SJSA1 (cell line): ENCODE data around the gene CCDC30. TPM values are rescaled to one million over a fixed set of nuclear protein-coding genes. Genes with fewer than 3 reads are reported as not detected.
"Not testable (repeated sequence)": the region's sequence is repeated elsewhere in the genome, so short reads cannot be mapped to it uniquely, and the experiment has no call there.

Source experiments
- DNase-seq, 2 experiments: peaks; one replicate each; pipeline ENCODE4 v3.0.0-alpha.2; 2015 to 2020; ENCODE audit warnings: low spot score in 2 of 2, low read depth in 1 of 2
- H3K27ac ChIP-seq: fragments of 250-450 bp; sonication (Bioruptor Pico); 2 replicates; pipeline ENCODE4 v1.5.1; 2020; ENCODE audit warnings: mild to moderate bottlenecking, moderate library complexity
- H3K27me3 ChIP-seq: fragments of 250-450 bp; sonication (Bioruptor Pico); replicated peaks from 2 replicates; pipeline ENCODE4 v1.5.1; 2020; ENCODE audit warnings: mild to moderate bottlenecking, moderate library complexity
- H3K36me3 ChIP-seq: fragments of 250-450 bp; sonication (Bioruptor Pico); 2 replicates; pipeline ENCODE4 v1.5.1; 2020; ENCODE audit warnings: mild to moderate bottlenecking
- H3K4me1 ChIP-seq: fragments of 250-450 bp; sonication (Bioruptor Pico); replicated peaks from 2 replicates; pipeline ENCODE4 v1.6.1; 2021; ENCODE audit warnings: mild to moderate bottlenecking
- H3K4me3 ChIP-seq: fragments of 250-450 bp; sonication (Bioruptor Pico); 2 replicates; pipeline ENCODE4 v1.5.1; 2020; ENCODE audit warnings: mild to moderate bottlenecking
- H3K9me3 ChIP-seq: fragments of 250-450 bp; sonication (Bioruptor Pico); replicated peaks from 2 replicates; pipeline ENCODE4 v1.5.1; 2020; ENCODE audit warnings: mild to moderate bottlenecking
- total RNA-seq: library from RNA; depleted of rRNA; stranded (reverse); fragments of >200 nt; shearing (Covaris generic); gene quantifications from 2 replicates; pipeline ENCODE4 v1.2.3, GENCODE V29; 2014

Gene CCDC30
- total RNA-seq, 1 experiment from 2014 or later, result 0.13 TPM

DNA sequence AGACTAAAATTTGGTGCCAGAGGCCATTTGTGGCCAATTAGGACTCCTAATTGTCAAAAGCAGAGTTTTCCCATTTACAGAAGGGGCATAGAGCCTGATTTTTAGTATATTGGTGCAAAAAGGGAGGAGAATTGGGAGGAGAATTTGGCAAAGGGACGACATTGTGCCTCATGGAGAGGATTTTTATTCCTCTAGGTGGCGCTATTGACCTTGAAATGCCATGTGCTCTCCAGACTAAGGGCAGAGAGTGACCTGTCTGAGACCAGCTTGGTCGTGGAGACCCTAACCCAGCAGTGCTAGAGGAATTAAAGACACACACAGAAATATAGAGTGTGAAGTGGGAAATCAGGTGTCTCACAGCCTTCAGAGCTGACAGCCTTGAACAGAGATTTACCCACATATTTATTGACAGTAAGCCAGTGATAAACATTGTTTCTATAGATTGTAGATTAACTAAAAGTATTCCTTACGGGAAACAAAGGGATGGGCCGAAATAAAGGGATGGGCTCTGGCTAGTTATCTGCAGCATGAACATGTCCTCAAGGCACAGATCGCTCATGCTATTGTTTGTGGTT, 48.6 kb downstream of the CCDC30 start:
- H3K4me3 ChIP-seq, H3K9me3 ChIP-seq, H3K4me1 ChIP-seq, H3K27ac ChIP-seq, DNase-seq, H3K36me3 ChIP-seq, H3K27me3 ChIP-seq: not testable (repeated sequence)

DNA sequence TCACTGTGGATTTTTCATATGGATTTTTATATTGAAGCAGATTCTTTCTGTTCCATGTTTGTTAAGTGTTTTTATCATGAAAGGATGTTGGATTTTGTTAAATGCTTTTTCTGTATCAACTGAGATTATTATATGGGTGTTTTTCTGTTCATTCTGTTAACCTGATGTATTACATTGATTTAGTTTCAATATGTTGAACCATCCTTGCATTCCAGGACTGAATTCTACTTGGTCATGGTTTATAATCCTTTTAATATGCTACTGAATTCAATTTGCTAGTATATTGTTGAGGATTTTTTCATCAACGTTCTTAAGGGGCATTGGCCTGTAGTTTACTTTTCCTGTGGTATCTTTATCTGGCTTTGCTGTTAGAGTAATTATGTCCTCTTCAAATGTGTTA, 55.8 kb downstream of the CCDC30 start:
- no peaks in the 10 kb centered on the region for H3K4me1 ChIP-seq
- H3K4me3 ChIP-seq, result no peak overlapping the region
- no peak for DNase-seq
- H3K9me3 ChIP-seq, result peaks cover 2% of the 10 kb centered on the region; the same call in 1 of the 2 replicates
- H3K27ac ChIP-seq, result no peak overlapping the region
- H3K27me3 ChIP-seq, result no peaks in the 10 kb centered on the region
- no peaks in the 10 kb centered on the region for H3K36me3 ChIP-seq

DNA sequence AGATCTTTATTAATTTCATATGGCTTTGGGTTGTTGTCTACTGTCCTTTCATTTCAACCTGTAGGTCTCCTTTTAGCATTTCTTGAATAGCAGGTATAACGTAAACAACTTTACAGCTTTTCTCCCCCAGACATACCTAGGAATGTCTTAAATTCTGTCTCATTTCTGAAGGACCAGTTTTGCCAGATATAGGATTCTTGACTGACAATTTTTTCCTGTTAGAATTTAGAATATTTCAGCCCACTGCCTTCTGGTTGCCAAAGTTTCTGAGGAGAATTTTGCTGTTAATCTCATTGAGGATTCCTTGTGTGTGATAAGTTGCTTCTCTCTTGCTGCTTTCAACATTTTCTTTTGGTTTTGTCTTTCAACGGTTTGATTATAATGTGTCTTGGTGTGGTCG, 60.1 kb downstream of the CCDC30 start:
- Histone ChIP-seq H3K4me3 (no peak overlapping the region), H3K9me3 (peaks cover 2% of the 10 kb centered on the region; the same call in 1 of the 2 replicates), H3K36me3 (no peaks in the 10 kb centered on the region), H3K27ac (no peak overlapping the region), H3K4me1 (no peaks in the 10 kb centered on the region), H3K27me3 (no peaks in the 10 kb centered on the region)
- DNase-seq, result no peak

DNA sequence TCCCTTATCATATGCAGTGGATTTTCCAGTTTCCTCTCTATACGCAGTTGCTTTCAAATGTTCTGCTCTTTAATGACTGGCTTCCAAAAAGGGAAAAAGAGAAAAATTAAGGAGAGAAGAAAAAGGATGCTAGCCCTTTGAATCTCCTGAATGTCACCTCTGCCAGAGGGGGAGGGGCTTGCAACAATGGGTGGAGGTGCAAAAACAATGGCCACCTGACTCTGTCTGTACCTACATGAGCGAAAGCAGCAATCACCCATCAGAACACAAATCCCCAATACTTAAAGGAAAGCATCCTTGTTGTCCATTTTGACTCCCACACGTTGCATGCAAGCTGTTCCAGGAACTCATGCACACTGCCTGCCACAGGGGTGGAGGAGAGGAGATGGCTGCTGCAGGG, 61.2 kb downstream of the CCDC30 start:
- Histone ChIP-seq H3K9me3 (peaks cover 2% of the 10 kb centered on the region; the same call in 1 of the 2 replicates), H3K27me3 (no peaks in the 10 kb centered on the region), H3K4me3 (no peak overlapping the region), H3K36me3 (no peaks in the 10 kb centered on the region), H3K4me1 (no peaks in the 10 kb centered on the region), H3K27ac (no peak overlapping the region)
- no peak for DNase-seq

DNA sequence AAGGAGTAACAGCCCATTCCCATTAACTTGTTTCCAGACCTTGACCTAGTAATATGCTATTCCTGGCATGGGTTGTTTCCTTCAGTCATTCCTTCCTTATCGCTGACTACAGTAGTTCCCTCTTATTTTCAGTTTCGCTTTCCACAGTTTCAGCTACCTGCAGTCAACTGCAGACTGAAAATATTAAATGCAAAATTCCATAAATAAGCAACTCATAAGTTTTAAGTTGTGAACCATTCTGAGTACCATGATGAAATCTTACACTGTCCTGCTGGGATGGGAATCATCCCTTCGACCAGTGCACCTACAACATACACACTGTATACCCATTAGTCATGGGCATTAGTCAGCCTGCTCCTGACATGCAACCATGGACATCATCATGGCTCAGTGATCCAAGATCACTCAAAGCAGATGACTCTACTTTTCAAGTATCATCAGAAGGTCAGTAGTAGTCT, 66.7 kb downstream of the CCDC30 start:
- Histone ChIP-seq H3K4me3 (no peak overlapping the region), H3K9me3 (no peaks in the 10 kb centered on the region), H3K36me3 (no peaks in the 10 kb centered on the region), H3K4me1 (peaks cover 5% of the 10 kb centered on the region; the same call in 1 of the 2 replicates), H3K27me3 (no peaks in the 10 kb centered on the region), H3K27ac (no peak overlapping the region)
- DNase-seq, result peak in 1 of 2 experiments; percentile 7

DNA sequence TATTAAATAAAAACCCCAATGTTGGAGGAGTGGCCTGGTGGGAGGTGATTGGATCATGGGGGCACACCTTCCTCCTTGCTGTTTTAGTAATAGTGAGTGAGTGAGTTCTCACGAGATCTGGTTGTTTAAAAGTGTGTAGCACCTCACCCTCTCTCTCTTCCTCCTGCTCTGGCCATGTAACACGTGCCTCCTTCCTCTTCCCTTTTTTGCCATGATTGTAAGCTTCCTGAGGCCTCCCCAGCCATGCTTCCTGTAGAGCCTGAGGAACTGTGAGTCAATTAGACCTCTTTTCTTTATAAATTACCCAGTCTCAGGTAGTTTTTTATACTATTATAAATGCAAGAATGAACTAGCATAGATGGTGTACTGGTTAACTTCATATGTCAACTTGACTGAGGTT, 68.0 kb downstream of the CCDC30 start:
- Histone ChIP-seq H3K36me3 (no peaks in the 10 kb centered on the region), H3K4me1 (peaks cover 5% of the 10 kb centered on the region; the same call in 1 of the 2 replicates), H3K9me3 (no peaks in the 10 kb centered on the region), H3K4me3 (no peak overlapping the region), H3K27me3 (no peaks in the 10 kb centered on the region), H3K27ac (no peak overlapping the region)
- no peak for DNase-seq

DNA sequence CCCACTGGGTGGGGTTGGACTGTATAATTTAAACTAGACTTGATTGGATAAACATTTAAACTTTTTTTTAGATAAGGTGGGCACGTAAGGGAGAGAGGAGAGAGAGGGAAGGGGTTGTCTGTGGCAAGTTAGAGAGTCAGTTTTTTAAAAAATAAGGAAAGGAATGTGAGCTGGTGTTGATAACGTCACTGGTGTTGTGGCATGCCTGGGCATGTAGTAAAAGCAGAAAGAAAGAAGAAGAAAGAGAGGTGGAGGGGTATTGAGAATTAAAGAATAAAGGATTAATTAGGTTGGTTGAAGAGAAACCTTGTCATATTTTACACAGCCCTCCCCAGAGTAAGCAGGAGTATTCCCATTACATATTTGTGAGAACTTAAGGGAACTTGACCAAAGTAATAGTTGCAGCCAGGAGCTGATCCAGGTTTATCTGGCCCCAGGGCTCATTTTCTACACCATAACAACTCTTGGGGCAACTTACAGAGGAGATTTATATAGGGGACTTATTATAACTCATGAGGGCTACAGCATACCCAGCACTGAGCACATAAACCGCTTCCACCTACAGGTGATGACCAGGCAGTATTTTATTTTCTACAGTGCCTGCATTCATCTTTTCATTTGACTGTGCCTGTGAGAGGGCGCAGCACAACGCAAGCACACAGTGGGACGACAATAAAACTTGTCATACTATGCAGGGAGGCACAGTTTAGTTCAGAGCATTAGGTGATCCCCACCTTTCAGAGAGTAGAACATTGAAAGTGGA, 70.2 kb downstream of the CCDC30 start:
- Histone ChIP-seq H3K27me3 (no peaks in the 10 kb centered on the region), H3K4me3 (no peak overlapping the region), H3K27ac (no peak overlapping the region), H3K36me3 (no peaks in the 10 kb centered on the region), H3K4me1 (peaks cover 5% of the 10 kb centered on the region; the same call in 1 of the 2 replicates), H3K9me3 (no peaks in the 10 kb centered on the region)
- DNase-seq, result no peak

DNA sequence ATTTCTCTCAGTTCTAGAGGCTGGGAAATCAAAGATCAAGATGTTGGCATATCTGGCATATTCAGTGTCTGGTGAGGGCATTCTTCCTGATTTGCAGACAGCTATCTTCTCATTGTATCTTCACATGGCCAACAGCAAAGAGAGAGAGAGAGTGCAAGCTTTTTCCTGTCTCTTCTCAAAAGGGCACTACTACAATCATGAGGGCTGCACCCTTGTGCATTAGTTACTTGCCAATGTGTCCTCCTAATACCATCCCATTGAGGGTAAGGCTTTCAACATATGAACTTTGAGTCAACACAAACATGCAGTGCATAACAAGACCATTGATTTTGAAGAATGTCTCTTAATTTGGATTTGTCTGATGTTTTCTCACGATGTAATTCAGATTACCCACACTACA, 78.0 kb downstream of the CCDC30 start:
- no peaks in the 10 kb centered on the region for H3K9me3 ChIP-seq
- DNase-seq, result no peak
- no peak overlapping the region for H3K27ac ChIP-seq
- no peaks in the 10 kb centered on the region for H3K4me1 ChIP-seq
- H3K27me3 ChIP-seq, result no peaks in the 10 kb centered on the region; the same call in 1 of the 2 replicates
- H3K4me3 ChIP-seq, result no peak overlapping the region
- H3K36me3 ChIP-seq, result no peaks in the 10 kb centered on the region

DNA sequence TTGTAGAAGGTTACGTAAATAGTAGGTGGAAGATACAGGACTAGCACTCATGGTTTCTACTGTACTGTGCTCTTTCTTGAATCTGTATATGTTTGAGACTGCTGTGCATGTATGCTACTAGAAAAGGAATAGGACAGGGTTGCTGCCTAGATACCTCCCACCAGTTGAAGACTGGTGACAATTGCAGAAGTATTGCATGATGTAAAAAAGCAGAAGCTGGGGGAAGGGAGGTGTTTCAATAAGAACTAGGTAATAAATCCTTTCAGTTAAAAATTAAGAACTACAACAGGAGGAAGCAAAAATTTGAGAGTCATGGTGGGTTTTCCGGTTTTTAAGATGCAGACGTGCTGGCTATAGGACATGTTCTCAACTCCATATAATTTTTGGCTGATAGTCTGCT, 88.1 kb downstream of the CCDC30 start:
- Histone ChIP-seq H3K27ac (no peak overlapping the region), H3K36me3 (no peaks in the 10 kb centered on the region), H3K27me3 (no peaks in the 10 kb centered on the region; the same call in 1 of the 2 replicates), H3K4me3 (no peak overlapping the region), H3K4me1 (no peaks in the 10 kb centered on the region), H3K9me3 (no peaks in the 10 kb centered on the region)
- DNase-seq, result no peak

DNA sequence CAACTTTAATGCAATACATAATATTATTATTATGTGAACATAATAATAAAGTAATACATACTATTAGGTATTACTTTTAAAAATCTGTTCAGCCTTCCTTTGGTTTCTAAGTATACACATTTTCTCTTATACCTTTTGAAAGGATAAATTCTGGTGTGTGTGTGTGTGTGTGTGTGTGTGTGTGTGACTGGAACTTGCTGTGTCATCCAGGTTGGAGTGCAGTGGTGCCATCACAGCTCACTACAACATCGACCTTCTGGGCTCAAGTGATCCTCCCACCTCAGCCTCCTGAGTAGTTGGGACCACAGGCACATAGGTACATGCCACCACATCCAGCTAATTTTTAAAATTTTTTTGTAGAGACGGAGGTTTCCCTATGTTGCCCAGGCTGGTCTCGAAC, 88.5 kb downstream of the CCDC30 start:
- no peaks in the 10 kb centered on the region for H3K36me3 ChIP-seq
- no peak overlapping the region for H3K4me3 ChIP-seq
- H3K27me3 ChIP-seq, result no peaks in the 10 kb centered on the region; the same call in 1 of the 2 replicates
- H3K4me1 ChIP-seq, result no peaks in the 10 kb centered on the region
- no peak for DNase-seq
- H3K9me3 ChIP-seq, result no peaks in the 10 kb centered on the region
- no peak overlapping the region for H3K27ac ChIP-seq

DNA sequence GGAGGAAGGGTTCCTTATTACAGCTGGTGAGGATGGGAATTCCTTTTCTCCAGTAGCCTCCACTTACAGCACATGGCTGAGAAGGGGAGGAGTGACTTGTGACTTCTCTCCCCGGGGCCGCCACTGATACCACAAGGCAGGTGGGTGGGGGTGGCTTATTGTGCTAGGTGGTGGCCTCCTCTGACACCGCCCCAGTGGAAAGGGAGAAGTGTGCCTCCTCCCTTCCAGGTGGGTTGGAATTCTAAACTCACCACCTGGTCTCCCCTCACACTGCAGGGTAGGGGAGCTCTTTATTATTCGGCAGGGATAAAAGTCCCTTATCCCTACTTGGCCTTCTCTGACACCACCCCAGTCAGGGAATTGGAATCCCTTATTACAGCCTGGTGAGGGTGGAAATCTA, 89.5 kb downstream of the CCDC30 start:
- no peaks in the 10 kb centered on the region for H3K9me3 ChIP-seq
- H3K27ac ChIP-seq, result no peak overlapping the region
- no peaks in the 10 kb centered on the region for H3K36me3 ChIP-seq
- H3K4me3 ChIP-seq, result no peak overlapping the region
- DNase-seq, result no peak
- no peaks in the 10 kb centered on the region for H3K4me1 ChIP-seq
- H3K27me3 ChIP-seq, result no peaks in the 10 kb centered on the region; the same call in 1 of the 2 replicates

DNA sequence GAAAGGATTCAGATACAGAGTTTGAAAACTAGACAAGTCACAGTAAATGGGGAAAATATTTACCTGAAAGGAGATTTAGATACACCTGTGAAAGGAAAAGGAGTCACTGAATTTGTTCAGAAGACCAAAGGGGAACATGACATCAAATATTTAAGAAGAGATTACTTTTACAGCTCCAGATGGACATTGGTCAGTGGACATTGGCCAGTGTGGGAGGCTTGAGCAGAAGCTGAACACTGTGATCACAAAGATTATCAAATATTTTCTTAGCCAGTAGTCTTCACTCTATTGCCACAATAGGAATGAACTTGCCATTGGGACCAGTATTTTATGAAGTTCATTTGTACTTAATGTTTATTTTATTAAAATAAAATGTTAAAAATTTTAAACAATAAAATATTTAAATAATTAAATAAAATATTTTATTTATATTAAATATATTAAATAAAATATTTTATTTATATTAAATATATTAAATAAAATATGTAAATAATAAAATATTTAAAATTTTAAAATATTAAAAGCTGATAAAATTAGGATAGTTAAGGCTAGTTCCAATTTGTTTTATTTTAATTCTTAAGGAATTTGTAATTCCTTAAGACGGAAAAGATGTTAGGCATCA, 94.3 kb downstream of the CCDC30 start:
- Histone ChIP-seq H3K4me3 (no peak overlapping the region), H3K36me3 (no peaks in the 10 kb centered on the region), H3K4me1 (no peaks in the 10 kb centered on the region), H3K27me3 (no peaks in the 10 kb centered on the region), H3K9me3 (no peaks in the 10 kb centered on the region), H3K27ac (no peak overlapping the region)
- DNase-seq, result no peak

DNA sequence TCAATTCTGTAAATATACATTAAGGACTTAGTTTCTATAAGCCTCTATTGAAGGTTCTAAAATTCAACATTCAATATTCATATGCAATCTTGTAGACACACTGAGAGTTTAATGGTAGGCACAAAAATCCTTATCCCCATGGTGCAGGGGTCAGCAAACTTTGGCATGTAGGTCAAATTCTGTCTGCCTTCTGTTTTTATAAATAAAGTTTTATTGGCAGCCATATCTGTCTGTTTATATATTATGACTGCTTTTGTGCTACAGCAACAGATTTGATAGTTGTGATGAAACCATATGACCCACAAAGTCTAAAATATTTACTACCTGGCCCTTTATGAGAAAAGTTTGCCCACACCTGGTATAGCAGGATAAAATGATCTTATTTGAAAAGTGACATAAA, 104.0 kb downstream of the CCDC30 start:
- Histone ChIP-seq H3K4me1 (no peaks in the 10 kb centered on the region), H3K4me3 (no peak overlapping the region), H3K36me3 (no peaks in the 10 kb centered on the region), H3K9me3 (no peaks in the 10 kb centered on the region), H3K27ac (no peak overlapping the region), H3K27me3 (no peaks in the 10 kb centered on the region)
- DNase-seq, result no peak

DNA sequence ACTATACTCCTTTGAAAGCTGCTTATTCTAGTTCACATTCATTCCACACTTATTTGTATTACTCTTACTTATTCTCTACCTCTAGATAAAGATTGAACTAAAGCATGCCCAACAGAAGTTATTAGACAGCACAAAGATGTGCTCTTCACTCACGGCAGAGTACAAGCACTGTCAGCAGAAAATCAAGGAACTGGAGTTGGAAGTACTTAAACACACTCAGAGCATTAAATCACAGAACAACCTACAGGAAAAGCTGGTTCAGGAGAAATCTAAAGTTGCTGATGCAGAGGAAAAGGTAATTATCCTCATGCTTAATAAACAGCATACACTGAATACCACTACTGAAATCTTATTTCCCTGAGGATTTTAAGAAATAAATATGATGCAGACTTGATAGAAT, 113.8 kb downstream of the CCDC30 start:
- H3K36me3 ChIP-seq, result no peaks in the 10 kb centered on the region
- 0 out of 2 replicates have a peak, but pooled peaks cover 4% of the 10 kb centered on the region for H3K27me3 ChIP-seq

More for the DNA sequence above, 113.8 kb downstream of the CCDC30 start:
- Histone ChIP-seq H3K4me1 (no peaks in the 10 kb centered on the region), H3K27ac (no peak overlapping the region), H3K9me3 (no peaks in the 10 kb centered on the region), H3K4me3 (no peak overlapping the region)
- DNase-seq, result no peak
